ENCODE data around the gene RPS6KA4.

RPS6KA4 gene

GRCh38 chr11:64340671-64341335, 18.2 kb upstream of the RPS6KA4 start:
- Histone ChIP-seq H3K4me1 (ENCODE audit: control insufficient read depth, insufficient read depth, low read length, poor library complexity, severe bottlenecking) (no peaks in the 10 kb centered on the region), H3K4me3 (ENCODE audit: extremely low read depth, insufficient read depth, low read length, poor library complexity, severe bottlenecking) (no peak overlapping the region), H3K36me3 (ENCODE audit: control insufficient read depth, insufficient read depth, low read length) (no peaks in the 10 kb centered on the region), H3K27ac (ENCODE audit: low read depth, low read length, severe bottlenecking) (no peak overlapping the region), H3K9me3 (ENCODE audit: control insufficient read depth, low read length) (no peaks in the 10 kb centered on the region)
- 56 to 67% methylated on average over 14 to 31 of the region's 33 CpGs for WGBS, 2 experiments (ENCODE audit: insufficient coverage in 2 of 2)

GRCh38 chr11:64341429-64341828, 17.5 kb upstream of the RPS6KA4 start:
- 87 to 96% methylated on average over 12 to 21 of the region's 21 CpGs for WGBS, 2 experiments (ENCODE audit: insufficient coverage in 2 of 2)
- Histone ChIP-seq H3K4me1 (ENCODE audit: control insufficient read depth, insufficient read depth, low read length, poor library complexity, severe bottlenecking) (no peaks in the 10 kb centered on the region), H3K4me3 (ENCODE audit: extremely low read depth, insufficient read depth, low read length, poor library complexity, severe bottlenecking) (no peak overlapping the region), H3K9me3 (ENCODE audit: control insufficient read depth, low read length) (no peaks in the 10 kb centered on the region), H3K36me3 (ENCODE audit: control insufficient read depth, insufficient read depth, low read length) (no peaks in the 10 kb centered on the region), H3K27ac (ENCODE audit: low read depth, low read length, severe bottlenecking) (no peak overlapping the region)

GRCh38 chr11:64341851-64342791, 16.8 kb upstream of the RPS6KA4 start:
- Histone ChIP-seq H3K9me3 (ENCODE audit: control insufficient read depth, low read length) (no peaks in the 10 kb centered on the region), H3K4me3 (ENCODE audit: extremely low read depth, insufficient read depth, low read length, poor library complexity, severe bottlenecking) (peak overlapping the region; percentile 16), H3K27ac (ENCODE audit: low read depth, low read length, severe bottlenecking) (no peak overlapping the region), H3K4me1 (ENCODE audit: control insufficient read depth, insufficient read depth, low read length, poor library complexity, severe bottlenecking) (no peaks in the 10 kb centered on the region), H3K36me3 (ENCODE audit: control insufficient read depth, insufficient read depth, low read length) (no peaks in the 10 kb centered on the region)
- WGBS, 2 experiments (ENCODE audit: insufficient coverage in 2 of 2): 23 to 31% methylated on average over 37 to 41 of the region's 55 CpGs

GRCh38 chr11:64342869-64343745, 15.9 kb upstream of the RPS6KA4 start:
- Histone ChIP-seq H3K27ac (ENCODE audit: low read depth, low read length, severe bottlenecking) (no peak overlapping the region), H3K4me1 (ENCODE audit: control insufficient read depth, insufficient read depth, low read length, poor library complexity, severe bottlenecking) (no peaks in the 10 kb centered on the region), H3K36me3 (ENCODE audit: control insufficient read depth, insufficient read depth, low read length) (no peaks in the 10 kb centered on the region), H3K4me3 (ENCODE audit: extremely low read depth, insufficient read depth, low read length, poor library complexity, severe bottlenecking) (peak overlapping the region; percentile 16), H3K9me3 (ENCODE audit: control insufficient read depth, low read length) (no peaks in the 10 kb centered on the region)
- WGBS, 2 experiments (ENCODE audit: insufficient coverage in 2 of 2): 89 to 92% methylated on average over 23 of the region's 29 CpGs

GRCh38 chr11:64343767-64344559, 15.0 kb upstream of the RPS6KA4 start:
- no peak overlapping the region for H3K4me3 ChIP-seq (ENCODE audit: extremely low read depth, insufficient read depth, low read length, poor library complexity, severe bottlenecking)
- no peaks in the 10 kb centered on the region for H3K4me1 ChIP-seq (ENCODE audit: control insufficient read depth, insufficient read depth, low read length, poor library complexity, severe bottlenecking)
- H3K27ac ChIP-seq (ENCODE audit: low read depth, low read length, severe bottlenecking): no peak overlapping the region
- no peaks in the 10 kb centered on the region for H3K9me3 ChIP-seq (ENCODE audit: control insufficient read depth, low read length)
- WGBS, 2 experiments (ENCODE audit: insufficient coverage in 2 of 2): 84 to 91% methylated on average over 16 to 18 of the region's 18 CpGs
- H3K36me3 ChIP-seq (ENCODE audit: control insufficient read depth, insufficient read depth, low read length): no peaks in the 10 kb centered on the region

- Histone ChIP-seq H3K4me3 (ENCODE audit: extremely low read depth, insufficient read depth, low read length, poor library complexity, severe bottlenecking) (no peak overlapping the region), H3K9me3 (ENCODE audit: control insufficient read depth, low read length) (no peaks in the 10 kb centered on the region), H3K27ac (ENCODE audit: low read depth, low read length, severe bottlenecking) (no peak overlapping the region), H3K36me3 (ENCODE audit: control insufficient read depth, insufficient read depth, low read length) (no peaks in the 10 kb centered on the region), H3K4me1 (ENCODE audit: control insufficient read depth, insufficient read depth, low read length, poor library complexity, severe bottlenecking) (no peaks in the 10 kb centered on the region)
- WGBS, 2 experiments (ENCODE audit: insufficient coverage in 2 of 2): 95% methylated on average over 28 of the region's 28 CpGs
These were observed 14.2 kb upstream of the RPS6KA4 start for GRCh38 chr11:64344787-64345186.

GRCh38 chr11:64347193-64347867, 11.6 kb upstream of the RPS6KA4 start:
- no peaks in the 10 kb centered on the region for H3K36me3 ChIP-seq (ENCODE audit: control insufficient read depth, insufficient read depth, low read length)
- 79 to 80% methylated on average over 8 to 11 of the region's 12 CpGs for WGBS, 2 experiments (ENCODE audit: insufficient coverage in 2 of 2)
- H3K4me3 ChIP-seq (ENCODE audit: extremely low read depth, insufficient read depth, low read length, poor library complexity, severe bottlenecking): no peak overlapping the region
- no peaks in the 10 kb centered on the region for H3K9me3 ChIP-seq (ENCODE audit: control insufficient read depth, low read length)
- no peaks in the 10 kb centered on the region for H3K4me1 ChIP-seq (ENCODE audit: control insufficient read depth, insufficient read depth, low read length, poor library complexity, severe bottlenecking)
- no peak overlapping the region for H3K27ac ChIP-seq (ENCODE audit: low read depth, low read length, severe bottlenecking)

GRCh38 chr11:64348383-64349024, 10.5 kb upstream of the RPS6KA4 start:
- Histone ChIP-seq H3K27ac (ENCODE audit: low read depth, low read length, severe bottlenecking) (no peak overlapping the region), H3K36me3 (ENCODE audit: control insufficient read depth, insufficient read depth, low read length) (no peaks in the 10 kb centered on the region), H3K9me3 (ENCODE audit: control insufficient read depth, low read length) (no peaks in the 10 kb centered on the region), H3K4me1 (ENCODE audit: control insufficient read depth, insufficient read depth, low read length, poor library complexity, severe bottlenecking) (no peaks in the 10 kb centered on the region), H3K4me3 (ENCODE audit: extremely low read depth, insufficient read depth, low read length, poor library complexity, severe bottlenecking) (no peak overlapping the region)
- 68 to 76% methylated on average over 10 to 11 of the region's 14 CpGs for WGBS, 2 experiments (ENCODE audit: insufficient coverage in 2 of 2)

GRCh38 chr11:64349025-64349387, 10.0 kb upstream of the RPS6KA4 start:
- H3K27ac ChIP-seq (ENCODE audit: low read depth, low read length, severe bottlenecking): no peak overlapping the region
- H3K4me3 ChIP-seq (ENCODE audit: extremely low read depth, insufficient read depth, low read length, poor library complexity, severe bottlenecking): no peak overlapping the region
- WGBS, 2 experiments (ENCODE audit: insufficient coverage in 2 of 2): 92 to 97% methylated on average over 5 to 7 of the region's 7 CpGs
- H3K9me3 ChIP-seq (ENCODE audit: control insufficient read depth, low read length): no peaks in the 10 kb centered on the region
- no peaks in the 10 kb centered on the region for H3K4me1 ChIP-seq (ENCODE audit: control insufficient read depth, insufficient read depth, low read length, poor library complexity, severe bottlenecking)
- no peaks in the 10 kb centered on the region for H3K36me3 ChIP-seq (ENCODE audit: control insufficient read depth, insufficient read depth, low read length)
